Measurements from ENCODE around the gene SPESP1. TPM values are rescaled to one million over a fixed set of nuclear protein-coding genes. Genes with fewer than 3 reads are reported as not detected.

SPESP1 gene
- total and polyA plus RNA-seq, 2 donors (not counting 3 experiments of a cell fraction or from before 2014, with no cell fraction given), result 1.5 to 2.0 TPM

DNA sequence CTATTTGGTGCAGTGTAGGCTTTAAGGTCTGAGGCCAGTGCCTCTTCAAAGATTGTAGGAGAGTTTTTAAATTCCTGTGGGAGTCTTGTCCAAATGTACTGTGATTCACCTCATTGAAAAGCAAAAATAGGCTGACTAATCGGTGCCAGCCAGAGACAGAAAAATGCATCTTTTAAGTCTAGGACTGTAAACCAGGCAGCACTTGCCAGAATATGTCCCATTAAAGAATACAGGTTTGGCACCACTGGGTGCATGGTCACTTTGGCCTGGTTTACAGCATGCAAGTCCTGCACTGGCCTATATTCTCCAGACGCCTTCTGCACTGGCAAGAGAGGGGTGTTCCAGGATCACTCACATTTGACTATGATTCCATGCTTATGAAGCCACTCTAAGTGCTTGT is 63.8 kb downstream of the SPESP1 start:
- no peak for DNase-seq (ENCODE audit: low read depth, low spot score)
- Histone ChIP-seq H3K27me3 (ENCODE audit: control insufficient read depth in 2 of 2, insufficient read depth in 2 of 2, low read length in 2 of 2) (peaks cover 0 to 5% of the 10 kb centered on the region in 2 experiments), H3K36me3 (ENCODE audit: control insufficient read depth in 2 of 2, extremely low read depth in 1 of 2, insufficient read depth in 2 of 2, low read length in 2 of 2) (no peaks in the 10 kb centered on the region), H3K9me1 (replicated peaks; ENCODE audit: control insufficient read depth, extremely low read depth, insufficient read depth, low read length) (no peaks in the 10 kb centered on the region), H3K4me3 (replicated peaks in 1 of 3; ENCODE audit: insufficient read depth in 1 of 3, low read depth in 1 of 3, low read length in 3 of 3) (no peak overlapping the region), H3K9me3 (replicated peaks; ENCODE audit: control insufficient read depth, insufficient read depth, low read length) (no peaks in the 10 kb centered on the region), H3K27ac (ENCODE audit: insufficient read depth, low read depth, low read length) (no peak overlapping the region), H2AFZ (ENCODE audit: low read depth, low read length) (no peak overlapping the region), H3K9ac (replicated peaks; ENCODE audit: extremely low read depth, insufficient read depth, low read length) (no peak overlapping the region), H3K4me2 (ENCODE audit: insufficient read depth, low read length) (no peak overlapping the region), H3K79me2 (ENCODE audit: control insufficient read depth, insufficient read depth, low read length) (no peaks in the 10 kb centered on the region), H3K4me1 (ENCODE audit: control insufficient read depth, extremely low read depth, insufficient read depth, low read length) (no peaks in the 10 kb centered on the region), H4K20me1 (replicated peaks; ENCODE audit: control insufficient read depth, extremely low read depth, insufficient read depth, low read length) (no peaks in the 10 kb centered on the region)
- ChIA-PET POLR2A (no interaction called here), CTCF (no interaction called here)
- intact Hi-C loops (cut with micrococcal nuclease) (no loop called here), dilution Hi-C loops (cut with MboI; ENCODE audit: extremely low pct_ligation_motif_present, low sequenced_read_pairs) (no loop called here)
- TF ChIP-seq POLR2AphosphoS5 (IDR thresholded peaks at IDR 0.05; ENCODE audit: insufficient read depth, low read depth, low read length), result no peak
- TF ChIP-seq, protein P1, sequence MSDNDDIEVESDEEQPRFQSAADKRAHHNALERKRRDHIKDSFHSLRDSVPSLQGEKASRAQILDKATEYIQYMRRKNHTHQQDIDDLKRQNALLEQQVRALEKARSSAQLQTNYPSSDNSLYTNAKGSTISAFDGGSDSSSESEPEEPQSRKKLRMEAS (IDR thresholded peaks at IDR 0.05; ENCODE audit: insufficient read depth, insufficient read length), result no peak
- no peak for TF ChIP-seq GATA2 (IDR thresholded peaks at IDR 0.05; ENCODE audit: insufficient read depth, insufficient read length, low read depth, low read length)
- TF ChIP-seq EZH2 (IDR thresholded peaks at IDR 0.05; ENCODE audit: borderline replicate concordance, low read depth, low read length, severe bottlenecking), result no peak
- TF ChIP-seq JUN (IDR thresholded peaks at IDR 0.05; ENCODE audit: borderline replicate concordance, insufficient read depth, insufficient read length, low read depth), result no peak
- no peak for TF ChIP-seq MYC (IDR thresholded peaks at IDR 0.05; ENCODE audit: low read depth, low read length)
- TF ChIP-seq POLR2A (IDR thresholded peaks at IDR 0.05; ENCODE audit: low read depth, low read length), result no peak
- no peak for TF ChIP-seq FOS (IDR thresholded peaks at IDR 0.05; ENCODE audit: borderline replicate concordance, insufficient read depth, low read length)
- TF ChIP-seq, protein P2, sequence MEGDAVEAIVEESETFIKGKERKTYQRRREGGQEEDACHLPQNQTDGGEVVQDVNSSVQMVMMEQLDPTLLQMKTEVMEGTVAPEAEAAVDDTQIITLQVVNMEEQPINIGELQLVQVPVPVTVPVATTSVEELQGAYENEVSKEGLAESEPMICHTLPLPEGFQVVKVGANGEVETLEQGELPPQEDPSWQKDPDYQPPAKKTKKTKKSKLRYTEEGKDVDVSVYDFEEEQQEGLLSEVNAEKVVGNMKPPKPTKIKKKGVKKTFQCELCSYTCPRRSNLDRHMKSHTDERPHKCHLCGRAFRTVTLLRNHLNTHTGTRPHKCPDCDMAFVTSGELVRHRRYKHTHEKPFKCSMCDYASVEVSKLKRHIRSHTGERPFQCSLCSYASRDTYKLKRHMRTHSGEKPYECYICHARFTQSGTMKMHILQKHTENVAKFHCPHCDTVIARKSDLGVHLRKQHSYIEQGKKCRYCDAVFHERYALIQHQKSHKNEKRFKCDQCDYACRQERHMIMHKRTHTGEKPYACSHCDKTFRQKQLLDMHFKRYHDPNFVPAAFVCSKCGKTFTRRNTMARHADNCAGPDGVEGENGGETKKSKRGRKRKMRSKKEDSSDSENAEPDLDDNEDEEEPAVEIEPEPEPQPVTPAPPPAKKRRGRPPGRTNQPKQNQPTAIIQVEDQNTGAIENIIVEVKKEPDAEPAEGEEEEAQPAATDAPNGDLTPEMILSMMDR (IDR thresholded peaks at IDR 0.05; ENCODE audit: extremely low read depth in 1 of 2, insufficient read depth in 1 of 2, low read depth in 1 of 2, low read length in 2 of 2), result no peak
- no TSS peak for BruUV-seq (replicated peaks)
- FAIRE-seq, result no peak
